IMR-90 (cell line): Measurements from ENCODE around the gene SPAG7.

Source experiments
- RAD21 ChIP-seq: IDR thresholded peaks from 2 replicates; pipeline ENCODE4 v1.6.1; 2012; ENCODE audit warnings: low read length, improper control_type of control experiment
- TF ChIP-seq, protein P1 (sequence below): fragments of 150-350 bp; IDR thresholded peaks from 2 replicates; pipeline ENCODE4 v1.6.1; 2017; ENCODE audit warnings: mild to moderate bottlenecking, antibody characterized with exemption, low read length, low read depth

DNA sequence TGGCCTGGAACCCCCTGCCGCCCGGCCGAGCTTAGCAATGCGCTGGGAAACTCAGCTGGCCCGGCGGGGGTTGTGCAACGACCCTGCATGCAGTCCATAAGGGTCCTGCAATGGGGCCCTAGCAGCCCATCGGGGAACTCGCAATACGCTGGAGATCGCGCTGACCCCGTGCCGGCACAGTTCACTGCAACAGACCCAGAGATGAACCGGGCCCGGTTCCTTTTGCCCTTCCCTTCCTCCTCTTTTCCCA, 28.1 kb downstream of the SPAG7 start:
- TF ChIP-seq, protein P1, sequence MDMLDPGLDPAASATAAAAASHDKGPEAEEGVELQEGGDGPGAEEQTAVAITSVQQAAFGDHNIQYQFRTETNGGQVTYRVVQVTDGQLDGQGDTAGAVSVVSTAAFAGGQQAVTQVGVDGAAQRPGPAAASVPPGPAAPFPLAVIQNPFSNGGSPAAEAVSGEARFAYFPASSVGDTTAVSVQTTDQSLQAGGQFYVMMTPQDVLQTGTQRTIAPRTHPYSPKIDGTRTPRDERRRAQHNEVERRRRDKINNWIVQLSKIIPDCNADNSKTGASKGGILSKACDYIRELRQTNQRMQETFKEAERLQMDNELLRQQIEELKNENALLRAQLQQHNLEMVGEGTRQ, result no peak
- no peak for TF ChIP-seq RAD21
